HG03520 (cell line): ENCODE data around the gene STAMBPL1.
A peak's percentile ranks its signal among the peaks of the same experiment; 100 is the strongest.

ENCODE experiments used
- ATAC-seq: cut with Tn5 transposase; IDR thresholded peaks from one replicate; pipeline ENCODE4 v1.9.1; 2021; ENCODE audit warnings: mild to moderate bottlenecking, moderate library complexity; ENCODE audit not compliant: unreplicated experiment

STAMBPL1 gene

GRCh38 chr10:88892222-88892967, 12.3 kb downstream of the STAMBPL1 start:
- no peak for ATAC-seq

GRCh38 chr10:88893611-88894010, 13.6 kb downstream of the STAMBPL1 start:
- ATAC-seq: no peak

DNA sequence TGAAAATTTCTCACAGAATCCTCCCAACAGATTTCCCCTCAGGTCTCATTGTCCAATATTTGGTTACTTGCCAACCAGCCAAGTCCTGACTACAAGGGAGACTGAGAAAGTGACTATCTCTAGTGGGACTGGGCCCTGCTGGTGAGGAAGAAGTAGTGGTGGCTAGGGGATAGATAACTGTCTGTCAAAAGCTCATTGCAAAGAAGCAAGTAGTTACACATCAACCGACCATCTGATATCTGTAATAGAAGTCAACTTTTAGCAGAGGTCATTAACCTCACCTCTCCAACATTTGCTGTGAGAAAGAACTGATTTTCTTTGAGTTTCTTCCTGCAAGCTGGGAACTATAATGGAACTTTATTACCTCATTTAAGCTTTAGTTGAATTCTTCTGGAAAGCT, 15.2 kb downstream of the STAMBPL1 start:
- no peak for ATAC-seq

- ATAC-seq: no peak
Observed at GRCh38 chr10:88896372-88896993, 16.4 kb downstream of the STAMBPL1 start.

DNA sequence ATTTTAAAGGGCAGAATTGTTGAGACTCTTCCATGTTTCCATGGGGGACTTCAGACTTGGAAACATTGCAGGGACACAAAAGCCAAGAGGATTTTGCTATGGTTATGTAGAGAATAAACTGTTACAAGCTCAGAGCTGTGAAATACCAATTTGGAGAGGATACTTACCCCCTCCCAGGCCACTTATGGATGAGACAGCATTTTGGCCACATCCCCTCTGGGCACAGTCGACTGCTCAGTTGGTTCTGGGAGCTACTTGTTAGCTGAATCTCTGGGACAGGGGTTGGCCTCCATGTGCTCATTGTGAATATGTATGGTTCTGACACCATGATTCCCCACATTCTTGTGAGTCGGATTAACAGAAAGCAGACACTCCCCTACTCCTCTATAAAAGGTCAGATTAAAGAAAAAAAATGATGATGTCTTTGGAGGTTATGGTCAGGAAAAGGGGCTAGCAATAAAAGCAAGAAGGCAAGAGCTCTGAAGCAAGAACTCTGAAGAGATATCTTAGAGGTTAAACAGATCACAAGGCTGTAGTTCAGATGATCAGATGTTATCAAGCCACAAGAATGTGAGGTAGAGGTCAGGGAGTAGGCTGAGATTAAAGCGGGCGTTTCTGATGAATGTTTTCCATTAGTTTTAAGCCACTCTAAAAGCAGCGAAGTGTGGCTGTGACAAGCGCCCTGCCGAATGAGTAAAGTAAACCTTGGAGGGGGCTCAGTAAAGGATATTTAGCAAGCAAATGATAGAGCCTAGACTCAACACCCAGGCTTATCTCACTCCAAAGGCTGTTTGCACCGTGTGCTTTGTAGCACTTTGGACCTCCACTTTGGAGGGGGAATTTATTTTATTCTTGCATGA, 17.2 kb downstream of the STAMBPL1 start:
- no peak for ATAC-seq

DNA sequence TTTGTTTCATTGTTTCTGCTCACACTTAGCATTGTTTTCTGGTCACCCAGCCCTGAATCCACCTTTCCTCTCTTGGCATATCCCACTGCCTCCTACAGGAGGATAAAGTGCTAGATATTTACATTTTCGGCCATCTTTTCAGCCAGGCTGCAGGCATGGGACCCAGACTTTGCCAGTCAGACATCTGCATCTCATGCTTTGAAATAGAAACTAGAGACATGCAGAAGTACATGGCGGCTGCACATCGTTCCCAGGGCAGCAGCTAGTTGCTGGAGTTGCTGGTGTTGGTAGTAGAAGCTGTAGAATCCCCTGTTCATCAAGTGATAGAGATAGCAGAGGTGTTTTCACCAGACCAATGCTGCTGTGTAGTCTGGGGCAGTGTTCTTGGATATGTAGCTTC, 18.7 kb downstream of the STAMBPL1 start:
- ATAC-seq: no peak

DNA sequence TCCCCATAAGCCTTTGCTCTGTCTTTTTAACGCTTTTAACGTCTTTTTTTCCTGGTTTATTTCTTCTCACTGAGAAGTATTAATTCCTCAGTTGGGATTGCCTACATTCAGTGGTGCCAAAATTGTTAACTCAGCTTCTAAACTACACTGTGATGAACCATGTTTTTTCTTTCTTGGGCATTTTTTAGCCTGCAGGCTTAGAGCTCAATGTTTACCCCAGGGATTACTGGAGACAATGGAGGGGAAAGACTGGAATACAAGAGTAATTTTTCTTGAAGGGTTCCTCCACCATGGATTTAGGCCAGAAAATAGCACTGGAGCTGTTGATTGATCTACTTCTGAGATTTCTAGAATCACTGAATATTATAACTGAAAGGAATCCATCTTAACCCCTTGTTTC, 19.8 kb downstream of the STAMBPL1 start:
- no peak for ATAC-seq

DNA sequence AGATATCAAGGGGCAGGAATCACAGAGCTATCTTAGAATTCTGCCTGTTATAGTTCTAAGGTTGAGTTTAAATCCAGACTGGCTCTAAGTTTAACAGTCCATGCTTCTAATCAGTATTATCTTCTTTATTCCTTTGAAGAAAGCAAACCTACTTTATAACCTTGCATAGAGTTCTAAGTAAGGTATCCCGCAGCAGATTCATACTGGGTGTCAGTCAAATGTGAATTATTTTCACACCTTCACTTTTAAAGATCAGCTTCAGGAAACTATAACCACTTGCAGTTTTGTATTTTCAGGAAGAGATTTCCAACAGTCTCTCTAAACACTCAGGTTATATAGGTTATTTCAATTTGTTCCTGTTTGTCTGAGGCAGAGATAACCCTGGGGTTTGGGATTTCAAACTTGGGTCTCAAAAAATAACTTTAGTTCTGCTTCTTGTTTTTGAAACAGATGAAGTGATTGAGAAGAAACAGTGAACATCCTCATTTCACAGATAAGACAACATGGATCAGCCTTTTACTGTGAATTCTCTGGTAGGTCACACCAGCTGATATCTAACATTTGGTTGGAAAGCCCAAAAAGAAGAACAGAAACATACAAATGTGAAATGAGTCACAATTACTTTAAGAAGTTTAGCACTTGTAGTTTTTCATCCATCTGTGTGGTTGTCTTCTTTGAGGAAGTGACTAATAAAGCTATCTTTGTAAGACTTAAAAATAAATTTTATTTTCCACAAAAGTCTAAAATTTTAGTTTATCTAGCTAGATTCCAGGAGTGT, 21.4 kb downstream of the STAMBPL1 start:
- peak; percentile 79 for ATAC-seq

GRCh38 chr10:88901984-88902789, 22.1 kb downstream of the STAMBPL1 start:
- peak; percentile 42 for ATAC-seq

GRCh38 chr10:88903715-88904114, 23.7 kb downstream of the STAMBPL1 start:
- ATAC-seq: no peak

- ATAC-seq: no peak
Observed at GRCh38 chr10:88906921-88907320, 26.9 kb downstream of the STAMBPL1 start.

GRCh38 chr10:88908194-88908593, 28.1 kb downstream of the STAMBPL1 start:
- ATAC-seq: no peak

DNA sequence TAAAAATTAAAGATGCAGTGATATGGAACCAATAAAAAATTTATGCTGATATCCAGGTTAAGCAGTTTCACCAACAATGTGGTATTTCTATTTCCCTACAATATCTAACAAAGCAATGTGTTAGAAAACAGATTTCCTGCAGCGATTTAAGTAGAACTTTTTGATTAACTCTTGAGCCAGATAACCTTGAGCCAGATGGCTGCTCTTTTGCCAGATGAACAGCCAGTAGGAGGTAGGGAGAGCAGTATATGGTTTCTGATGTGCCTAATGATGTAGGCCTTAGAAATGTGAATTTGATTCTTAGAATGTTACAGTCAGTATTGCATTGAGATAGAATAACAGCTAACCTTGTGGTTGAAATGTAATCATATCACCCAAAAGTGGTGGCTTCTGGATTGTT, 31.1 kb downstream of the STAMBPL1 start:
- no peak for ATAC-seq

DNA sequence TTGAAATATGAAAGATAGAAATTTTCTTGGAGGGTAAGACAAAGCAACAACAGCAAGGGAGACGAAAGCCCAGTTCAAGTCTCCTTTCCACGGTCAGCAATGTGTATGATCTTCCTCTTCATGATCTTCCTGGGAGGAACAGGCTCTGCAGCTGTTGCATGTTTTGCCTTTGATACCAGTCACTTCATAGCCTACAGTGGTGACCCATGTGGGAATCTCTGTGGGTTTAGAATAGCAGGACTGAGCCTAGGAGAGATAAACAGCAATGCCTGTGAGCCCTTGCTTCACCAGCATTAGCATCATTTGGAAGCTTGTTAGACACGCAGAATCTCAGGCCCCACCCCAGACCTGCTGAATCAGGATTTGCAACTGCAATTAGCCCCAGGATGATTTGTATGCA, 31.8 kb downstream of the STAMBPL1 start:
- ATAC-seq: no peak

GRCh38 chr10:88913127-88913526, 33.1 kb downstream of the STAMBPL1 start:
- no peak for ATAC-seq

DNA sequence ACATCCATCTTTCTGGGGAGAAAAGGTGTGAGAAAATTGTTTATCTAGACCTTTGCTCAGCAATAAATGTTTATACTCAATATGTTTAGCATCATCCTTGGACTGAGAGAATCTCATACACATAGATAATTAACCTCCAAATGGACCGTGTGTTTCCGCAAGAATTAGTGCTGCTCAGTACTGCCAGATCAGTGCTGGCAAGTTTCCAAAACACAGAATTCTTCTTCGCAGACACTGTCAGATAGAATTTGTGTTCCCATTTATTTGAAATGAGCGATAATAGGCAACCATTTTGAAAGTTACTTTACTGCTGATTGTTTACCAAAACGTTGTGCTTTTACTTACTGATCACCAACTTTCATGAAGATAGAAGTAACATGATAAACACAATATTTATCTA, 33.7 kb downstream of the STAMBPL1 start:
- no peak for ATAC-seq

- ATAC-seq: no peak
Observed at GRCh38 chr10:88915781-88916180, 35.7 kb downstream of the STAMBPL1 start.

GRCh38 chr10:88916231-88916630, 36.2 kb downstream of the STAMBPL1 start:
- ATAC-seq: no peak

- ATAC-seq: no peak
Observed at GRCh38 chr10:88916986-88917385, 36.9 kb downstream of the STAMBPL1 start.
